ENCODE measurements around the gene EMC6. TPM values are rescaled to one million over a fixed set of nuclear protein-coding genes. Genes with fewer than 3 reads are reported as not detected.

EMC6 gene
- polyA plus RNA-seq, 1 donor (not counting 4 experiments of a cell fraction or from before 2014, with no cell fraction given) = 35.4 TPM

DNA sequence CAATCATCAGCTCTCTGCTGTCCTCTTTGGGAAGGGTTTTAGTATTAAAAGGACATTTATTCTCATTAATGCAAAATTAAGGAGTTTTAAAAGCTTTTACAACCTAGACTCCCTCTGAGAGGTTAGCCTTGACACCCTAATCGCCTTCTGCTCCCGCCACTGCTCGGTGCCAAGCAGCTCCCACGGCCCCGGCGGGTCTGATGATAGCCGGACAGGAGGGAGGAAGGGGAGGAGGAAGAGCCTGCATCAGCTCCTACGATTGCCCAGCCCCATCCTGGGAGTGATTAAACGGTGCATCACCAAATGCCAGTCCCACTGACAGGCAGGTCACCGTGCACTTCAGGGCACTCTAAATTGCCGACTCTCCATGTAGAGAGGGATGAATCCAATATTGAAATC lies 40.8 kb upstream of the EMC6 start:
- Histone ChIP-seq H3K9me3 (ENCODE audit: control insufficient read depth, low read depth, low read length) (no peaks in the 10 kb centered on the region), H3K9me1 (ENCODE audit: control insufficient read depth, extremely low read depth, insufficient read depth, low read length) (no peaks in the 10 kb centered on the region), H3K4me1 (ENCODE audit: control insufficient read depth, extremely low read depth, insufficient read depth, low read length) (no peaks in the 10 kb centered on the region), H3K9ac (ENCODE audit: control insufficient read depth, extremely low read depth, insufficient read depth, low read length) (no peak overlapping the region), H2AFZ (ENCODE audit: control insufficient read depth, low read length) (no peak overlapping the region), H3K4me3 (ENCODE audit: control insufficient read depth in 2 of 3, extremely low read depth in 1 of 3, insufficient read depth in 2 of 3, low read depth in 1 of 3, low read length in 3 of 3) (no peak overlapping the region), H3K27me3 (ENCODE audit: control insufficient read depth, extremely low read depth, insufficient read depth, low read length) (no peaks in the 10 kb centered on the region), H3K4me2 (ENCODE audit: control insufficient read depth, extremely low read depth, insufficient read depth, low read depth, low read length) (no peak overlapping the region), H3K36me3 (ENCODE audit: control insufficient read depth in 2 of 2, extremely low read depth in 1 of 2, insufficient read depth in 2 of 2, low read length in 2 of 2) (peaks cover 18 to 19% of the 10 kb centered on the region in 2 experiments), H4K20me1 (ENCODE audit: control insufficient read depth, extremely low read depth, insufficient read depth, low read length) (no peaks in the 10 kb centered on the region), H3K79me2 (ENCODE audit: control insufficient read depth, insufficient read depth, low read length) (peaks cover 2% of the 10 kb centered on the region), H3K27ac (ENCODE audit: control insufficient read depth, insufficient read depth, low read length) (no peak overlapping the region)
- DNase-seq (ENCODE audit: low read depth, low spot score) = no peak
- dilution Hi-C loops (cut with MboI; ENCODE audit: extremely low pct_ligation_motif_present, low sequenced_read_pairs) = no loop called here
- no peak for FAIRE-seq
- TF ChIP-seq EZH2 (IDR thresholded peaks at IDR 0.05; ENCODE audit: low read length) = no peak
- TF ChIP-seq, protein P1, sequence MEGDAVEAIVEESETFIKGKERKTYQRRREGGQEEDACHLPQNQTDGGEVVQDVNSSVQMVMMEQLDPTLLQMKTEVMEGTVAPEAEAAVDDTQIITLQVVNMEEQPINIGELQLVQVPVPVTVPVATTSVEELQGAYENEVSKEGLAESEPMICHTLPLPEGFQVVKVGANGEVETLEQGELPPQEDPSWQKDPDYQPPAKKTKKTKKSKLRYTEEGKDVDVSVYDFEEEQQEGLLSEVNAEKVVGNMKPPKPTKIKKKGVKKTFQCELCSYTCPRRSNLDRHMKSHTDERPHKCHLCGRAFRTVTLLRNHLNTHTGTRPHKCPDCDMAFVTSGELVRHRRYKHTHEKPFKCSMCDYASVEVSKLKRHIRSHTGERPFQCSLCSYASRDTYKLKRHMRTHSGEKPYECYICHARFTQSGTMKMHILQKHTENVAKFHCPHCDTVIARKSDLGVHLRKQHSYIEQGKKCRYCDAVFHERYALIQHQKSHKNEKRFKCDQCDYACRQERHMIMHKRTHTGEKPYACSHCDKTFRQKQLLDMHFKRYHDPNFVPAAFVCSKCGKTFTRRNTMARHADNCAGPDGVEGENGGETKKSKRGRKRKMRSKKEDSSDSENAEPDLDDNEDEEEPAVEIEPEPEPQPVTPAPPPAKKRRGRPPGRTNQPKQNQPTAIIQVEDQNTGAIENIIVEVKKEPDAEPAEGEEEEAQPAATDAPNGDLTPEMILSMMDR (optimal IDR thresholded peaks at IDR 0.05 in 1 of 3, IDR thresholded peaks at IDR 0.05 in 1 of 3, conservative IDR thresholded peaks at IDR 0.05 in 1 of 3; ENCODE audit: extremely low read depth in 1 of 3, insufficient read depth in 2 of 3, low read length in 3 of 3) = no peak

DNA sequence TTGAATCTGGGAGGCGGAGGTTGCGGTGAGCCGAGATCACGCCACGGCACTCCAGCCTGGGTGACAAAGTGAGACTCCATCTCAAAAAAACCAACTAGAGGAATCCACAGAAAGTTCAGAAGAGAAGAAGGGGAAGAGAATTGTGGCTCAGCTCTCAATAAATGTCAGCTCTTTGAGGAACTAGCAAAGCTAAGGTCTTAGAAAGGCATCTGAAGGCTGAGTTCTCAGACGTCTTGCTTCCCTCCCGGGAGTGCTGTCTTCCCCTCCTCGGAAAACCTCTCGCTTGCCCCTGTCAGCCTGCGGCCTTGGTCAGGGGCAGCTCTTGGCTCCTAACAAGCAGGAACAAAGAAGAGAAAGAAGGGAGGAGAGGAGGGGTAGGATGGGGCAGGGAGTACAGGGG lies 37.8 kb upstream of the EMC6 start:
- H3K79me2 ChIP-seq (ENCODE audit: control insufficient read depth, insufficient read depth, low read length) = peaks cover 12% of the 10 kb centered on the region
- H3K27ac ChIP-seq (ENCODE audit: control insufficient read depth, insufficient read depth, low read length) = no peak overlapping the region
- H4K20me1 ChIP-seq (ENCODE audit: control insufficient read depth, extremely low read depth, insufficient read depth, low read length) = no peaks in the 10 kb centered on the region
- H3K4me1 ChIP-seq (ENCODE audit: control insufficient read depth, extremely low read depth, insufficient read depth, low read length) = no peaks in the 10 kb centered on the region
- FAIRE-seq = no peak
- DNase-seq (ENCODE audit: low read depth, low spot score) = no peak
- no peaks in the 10 kb centered on the region for H3K9me3 ChIP-seq (ENCODE audit: control insufficient read depth, low read depth, low read length)
- no peaks in the 10 kb centered on the region for H3K9me1 ChIP-seq (ENCODE audit: control insufficient read depth, extremely low read depth, insufficient read depth, low read length)
- TF ChIP-seq, protein P1 (optimal IDR thresholded peaks at IDR 0.05 in 1 of 3, IDR thresholded peaks at IDR 0.05 in 1 of 3, conservative IDR thresholded peaks at IDR 0.05 in 1 of 3; ENCODE audit: extremely low read depth in 1 of 3, insufficient read depth in 2 of 3, low read length in 3 of 3) = no peak
- no peak for TF ChIP-seq EZH2 (IDR thresholded peaks at IDR 0.05; ENCODE audit: low read length)
- H3K27me3 ChIP-seq (ENCODE audit: control insufficient read depth, extremely low read depth, insufficient read depth, low read length) = no peaks in the 10 kb centered on the region
- no peak overlapping the region for H3K4me3 ChIP-seq (ENCODE audit: control insufficient read depth in 2 of 3, extremely low read depth in 1 of 3, insufficient read depth in 2 of 3, low read depth in 1 of 3, low read length in 3 of 3)
- dilution Hi-C loops (cut with MboI; ENCODE audit: extremely low pct_ligation_motif_present, low sequenced_read_pairs) = no loop called here
- no peak overlapping the region for H3K4me2 ChIP-seq (ENCODE audit: control insufficient read depth, extremely low read depth, insufficient read depth, low read depth, low read length)
- no peak overlapping the region for H3K9ac ChIP-seq (ENCODE audit: control insufficient read depth, extremely low read depth, insufficient read depth, low read length)
- peaks cover 8 to 14% of the 10 kb centered on the region in 2 experiments for H3K36me3 ChIP-seq (ENCODE audit: control insufficient read depth in 2 of 2, extremely low read depth in 1 of 2, insufficient read depth in 2 of 2, low read length in 2 of 2)
- H2AFZ ChIP-seq (ENCODE audit: control insufficient read depth, low read length) = no peak overlapping the region

Data from keratinocyte (primary cell).